Measurements from ENCODE around the gene LHFPL3. TPM values are rescaled to one million over a fixed set of nuclear protein-coding genes. Genes with fewer than 3 reads are reported as not detected.

The LHFPL3 gene
- polyA plus RNA-seq, 1 of the 3 experiments (the other 2 are of a cell fraction): not detected

DNA sequence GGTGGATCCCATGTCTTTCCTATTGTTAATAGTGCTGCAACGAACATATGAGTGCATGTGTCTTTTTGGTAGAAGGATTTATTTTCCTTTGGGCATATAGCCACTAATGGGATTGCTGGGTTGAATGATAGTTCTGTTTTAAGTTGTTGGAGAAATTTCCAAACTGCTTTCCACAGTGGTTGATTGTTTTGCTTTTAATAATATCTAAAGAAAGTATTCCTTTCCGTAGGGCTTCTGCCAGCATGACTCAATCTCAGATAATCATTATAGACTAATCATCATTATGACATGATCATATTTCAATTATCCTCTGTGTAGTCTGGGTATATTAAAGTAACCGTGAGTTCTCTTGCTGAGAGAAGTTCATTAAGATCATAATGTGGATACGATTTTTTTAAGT is 575.4 kb downstream of the LHFPL3 start (continued):
- TF ChIP-seq EZH2phosphoT487 (IDR thresholded peaks at IDR 0.05; ENCODE audit: borderline replicate concordance, low read depth): no peak
- TF ChIP-seq FOXM1 (IDR thresholded peaks at IDR 0.05; ENCODE audit: low read depth): no peak
- TF ChIP-seq ZBTB33 (IDR thresholded peaks at IDR 0.05; ENCODE audit: borderline replicate concordance, low read depth): no peak
- TF ChIP-seq, protein P1, sequence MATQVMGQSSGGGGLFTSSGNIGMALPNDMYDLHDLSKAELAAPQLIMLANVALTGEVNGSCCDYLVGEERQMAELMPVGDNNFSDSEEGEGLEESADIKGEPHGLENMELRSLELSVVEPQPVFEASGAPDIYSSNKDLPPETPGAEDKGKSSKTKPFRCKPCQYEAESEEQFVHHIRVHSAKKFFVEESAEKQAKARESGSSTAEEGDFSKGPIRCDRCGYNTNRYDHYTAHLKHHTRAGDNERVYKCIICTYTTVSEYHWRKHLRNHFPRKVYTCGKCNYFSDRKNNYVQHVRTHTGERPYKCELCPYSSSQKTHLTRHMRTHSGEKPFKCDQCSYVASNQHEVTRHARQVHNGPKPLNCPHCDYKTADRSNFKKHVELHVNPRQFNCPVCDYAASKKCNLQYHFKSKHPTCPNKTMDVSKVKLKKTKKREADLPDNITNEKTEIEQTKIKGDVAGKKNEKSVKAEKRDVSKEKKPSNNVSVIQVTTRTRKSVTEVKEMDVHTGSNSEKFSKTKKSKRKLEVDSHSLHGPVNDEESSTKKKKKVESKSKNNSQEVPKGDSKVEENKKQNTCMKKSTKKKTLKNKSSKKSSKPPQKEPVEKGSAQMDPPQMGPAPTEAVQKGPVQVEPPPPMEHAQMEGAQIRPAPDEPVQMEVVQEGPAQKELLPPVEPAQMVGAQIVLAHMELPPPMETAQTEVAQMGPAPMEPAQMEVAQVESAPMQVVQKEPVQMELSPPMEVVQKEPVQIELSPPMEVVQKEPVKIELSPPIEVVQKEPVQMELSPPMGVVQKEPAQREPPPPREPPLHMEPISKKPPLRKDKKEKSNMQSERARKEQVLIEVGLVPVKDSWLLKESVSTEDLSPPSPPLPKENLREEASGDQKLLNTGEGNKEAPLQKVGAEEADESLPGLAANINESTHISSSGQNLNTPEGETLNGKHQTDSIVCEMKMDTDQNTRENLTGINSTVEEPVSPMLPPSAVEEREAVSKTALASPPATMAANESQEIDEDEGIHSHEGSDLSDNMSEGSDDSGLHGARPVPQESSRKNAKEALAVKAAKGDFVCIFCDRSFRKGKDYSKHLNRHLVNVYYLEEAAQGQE (IDR thresholded peaks at IDR 0.05; ENCODE audit: low read depth, low read length): no peak
- no peak for TF ChIP-seq NFIC (IDR thresholded peaks at IDR 0.05; ENCODE audit: borderline replicate concordance)
- TF ChIP-seq GABPA (IDR thresholded peaks at IDR 0.05; ENCODE audit: low read depth): no peak
- no peak for TF ChIP-seq NRF1 (IDR thresholded peaks at IDR 0.05; ENCODE audit: low read depth, low read length)

DNA sequence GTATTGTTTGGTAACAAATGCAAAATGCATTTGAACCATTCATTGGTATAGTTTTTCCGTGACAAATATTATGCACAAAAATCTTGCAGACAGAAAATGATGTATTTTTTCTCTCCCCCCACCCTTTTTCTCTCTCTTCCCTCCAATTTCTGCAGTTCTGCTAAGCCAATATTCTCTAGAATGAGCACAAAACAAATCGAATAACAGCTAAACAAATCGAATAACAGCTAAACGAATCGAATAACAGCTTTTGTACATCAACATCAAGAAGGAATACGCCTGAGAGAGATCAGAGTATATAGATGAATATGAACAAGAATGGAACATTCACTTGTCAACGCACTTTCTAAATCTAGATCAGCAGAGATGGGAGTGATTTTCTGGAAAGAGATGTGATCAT is 577.6 kb downstream of the LHFPL3 start:
- no peaks in the 10 kb centered on the region for H3K36me3 ChIP-seq (replicated peaks in 1 of 2; ENCODE audit: control insufficient read depth in 1 of 2, insufficient read depth in 2 of 2, low read length in 1 of 2)
- no peaks in the 10 kb centered on the region for H3K9me3 ChIP-seq
- ChIA-PET CTCF (interaction anchor here (0.9 to 8.8 kb wide), 4 partner anchors 12 to 43 kb away, joined by 4 to 79 read pairs (median 6); no protein-coding TSS in a partner anchor), POLR2A (no interaction called here)
- DNase-seq: no peak
- no peaks in the 10 kb centered on the region for H3K9me2 ChIP-seq
- H2AFZ ChIP-seq (ENCODE audit: low read depth): no peak overlapping the region
- H3K4me3 ChIP-seq (ENCODE audit: low read depth in 2 of 2, low read length in 1 of 2): no peak overlapping the region
- no peak overlapping the region for H3K27ac ChIP-seq (ENCODE audit: low read depth in 2 of 2, low read length in 1 of 2)
- H3F3A ChIP-seq (replicated peaks; ENCODE audit: insufficient read depth): no peaks in the 10 kb centered on the region
- no peaks in the 10 kb centered on the region for H4K20me1 ChIP-seq (ENCODE audit: insufficient read depth)
- H3K79me2 ChIP-seq (ENCODE audit: insufficient read depth): no peaks in the 10 kb centered on the region
- TF ChIP-seq EP300 (IDR thresholded peaks at IDR 0.05; ENCODE audit: borderline replicate concordance in 1 of 2, low read depth in 1 of 2, low read length in 1 of 2) (no peak), TCF12 (IDR thresholded peaks at IDR 0.05) (no peak), PBX3 (IDR thresholded peaks at IDR 0.05) (no peak)
- TF ChIP-seq, protein P2, sequence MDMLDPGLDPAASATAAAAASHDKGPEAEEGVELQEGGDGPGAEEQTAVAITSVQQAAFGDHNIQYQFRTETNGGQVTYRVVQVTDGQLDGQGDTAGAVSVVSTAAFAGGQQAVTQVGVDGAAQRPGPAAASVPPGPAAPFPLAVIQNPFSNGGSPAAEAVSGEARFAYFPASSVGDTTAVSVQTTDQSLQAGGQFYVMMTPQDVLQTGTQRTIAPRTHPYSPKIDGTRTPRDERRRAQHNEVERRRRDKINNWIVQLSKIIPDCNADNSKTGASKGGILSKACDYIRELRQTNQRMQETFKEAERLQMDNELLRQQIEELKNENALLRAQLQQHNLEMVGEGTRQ (IDR thresholded peaks at IDR 0.05; ENCODE audit: borderline replicate concordance, low read depth, low read length): no peak
- H3K4me1 ChIP-seq (ENCODE audit: control insufficient read depth in 1 of 2, insufficient read depth in 2 of 2, low read depth in 1 of 2, low read length in 1 of 2): no peaks in the 10 kb centered on the region; a peak in 1 of 4 replicates
- no peak overlapping the region for H3K9ac ChIP-seq
- 27% methylated on average over 7 of the region's 7 CpGs for WGBS (ENCODE audit: low lambda C conversion rate)
- no peak overlapping the region for H3K4me2 ChIP-seq
- H3K27me3 ChIP-seq (ENCODE audit: insufficient read depth): no peaks in the 10 kb centered on the region; the same call in 1 of the 2 replicates

All from SK-N-SH (cell line).